Right lobe of liver (tissue), 4 donors: Measurements from ENCODE around the gene TXLNB.

Source experiments
- POLR2A ChIP-seq: fragments of 450-650 bp; IDR thresholded peaks from one replicate; pipeline ENCODE4 v1.6.1; 2017; ENCODE audit warnings: antibody characterized with exemption, mild to moderate bottlenecking
- TF ChIP-seq, protein P1 (sequence below), 4 donors: fragments of 200-600 bp in 3 of 4; fragments of 450-650 bp in 1 of 4; IDR thresholded peaks; one replicate each; pipeline versions ENCODE4 v1.5.1 to v1.8.0; 2016 to 2022; ENCODE audit warnings: antibody characterized with exemption in 4 of 4, mild to moderate bottlenecking in 2 of 4
- donor health status: DM: no; HTN: no; CAD: no.
- donor health status: DM: no; HTN: no; CAD: no.
- donor health status: DM: no; HTN: yes; CAD: no.

DNA sequence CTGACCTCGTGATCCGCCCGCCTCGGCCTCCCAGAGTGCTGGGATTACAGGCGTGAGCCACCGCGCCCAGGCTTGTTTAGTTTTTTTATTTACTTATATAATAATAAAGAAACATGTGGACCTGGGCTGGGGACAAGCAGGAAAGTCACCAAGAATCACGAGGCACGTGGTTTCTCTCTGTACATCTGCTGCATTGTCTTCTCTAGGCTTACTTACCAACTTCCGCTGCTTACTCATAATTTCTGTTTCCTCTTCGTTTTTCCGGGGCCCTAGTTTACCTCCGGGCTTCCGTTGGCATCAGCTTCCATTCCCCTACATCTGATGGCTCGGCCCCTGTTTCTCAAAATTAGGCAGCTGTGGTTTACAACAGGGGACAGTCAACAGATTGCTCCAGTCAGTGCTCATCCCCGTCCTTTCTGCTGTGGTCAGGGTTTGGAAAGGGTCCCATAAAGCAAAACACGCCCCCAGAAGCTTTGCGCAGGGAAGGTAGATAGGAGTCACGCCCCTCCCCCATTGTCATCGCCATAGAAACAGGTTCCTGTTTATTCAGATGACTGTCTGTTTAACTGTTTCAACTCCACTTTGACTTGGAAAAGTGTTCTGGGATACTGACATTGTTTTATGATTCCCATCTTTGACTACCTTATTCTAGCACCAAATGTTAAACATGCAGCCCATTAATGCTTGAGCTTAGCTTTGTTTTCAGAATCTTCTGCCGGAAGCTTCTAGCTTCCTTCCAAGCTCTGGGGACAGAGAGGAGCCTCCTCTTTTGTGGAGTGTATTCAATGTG lies 31.9 kb upstream of the TXLNB start:
- TF ChIP-seq, protein P1, sequence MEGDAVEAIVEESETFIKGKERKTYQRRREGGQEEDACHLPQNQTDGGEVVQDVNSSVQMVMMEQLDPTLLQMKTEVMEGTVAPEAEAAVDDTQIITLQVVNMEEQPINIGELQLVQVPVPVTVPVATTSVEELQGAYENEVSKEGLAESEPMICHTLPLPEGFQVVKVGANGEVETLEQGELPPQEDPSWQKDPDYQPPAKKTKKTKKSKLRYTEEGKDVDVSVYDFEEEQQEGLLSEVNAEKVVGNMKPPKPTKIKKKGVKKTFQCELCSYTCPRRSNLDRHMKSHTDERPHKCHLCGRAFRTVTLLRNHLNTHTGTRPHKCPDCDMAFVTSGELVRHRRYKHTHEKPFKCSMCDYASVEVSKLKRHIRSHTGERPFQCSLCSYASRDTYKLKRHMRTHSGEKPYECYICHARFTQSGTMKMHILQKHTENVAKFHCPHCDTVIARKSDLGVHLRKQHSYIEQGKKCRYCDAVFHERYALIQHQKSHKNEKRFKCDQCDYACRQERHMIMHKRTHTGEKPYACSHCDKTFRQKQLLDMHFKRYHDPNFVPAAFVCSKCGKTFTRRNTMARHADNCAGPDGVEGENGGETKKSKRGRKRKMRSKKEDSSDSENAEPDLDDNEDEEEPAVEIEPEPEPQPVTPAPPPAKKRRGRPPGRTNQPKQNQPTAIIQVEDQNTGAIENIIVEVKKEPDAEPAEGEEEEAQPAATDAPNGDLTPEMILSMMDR (IDR thresholded peaks at IDR 0.05) = no peak
- TF ChIP-seq POLR2A = no peak
